GM23338 (cell line): ENCODE measurements around the gene REELD1. TPM values are rescaled to one million over a fixed set of nuclear protein-coding genes. Genes with fewer than 3 reads are reported as not detected.

Source experiments
- ATAC-seq: fragments of 200-7000 bp; cut with Tn5 transposase; 3 replicates; pipeline ENCODE4 v1.9.1; 2020
- DNase-seq: peaks from one replicate; pipeline ENCODE4 v3.0.0-alpha.2; 2015; ENCODE audit warnings: low spot score
- H2AFZ ChIP-seq: fragments of 200-600 bp; sonication (generic); 2 replicates; pipeline ENCODE4 v1.8.0; 2016; ENCODE audit warnings: antibody characterized with exemption, mild to moderate bottlenecking, moderate library complexity
- H3F3A ChIP-seq: fragments of 200-600 bp; sonication (generic); replicated peaks from 2 replicates; pipeline ENCODE4 v1.8.0; 2017; ENCODE audit warnings: antibody characterized with exemption, mixed run types, low read depth
- H3K27ac ChIP-seq: fragments of 200-600 bp; sonication (generic); 2 replicates; pipeline ENCODE4 v1.6.1; 2016; ENCODE audit warnings: low read depth
- H3K27me3 ChIP-seq: fragments of 200-600 bp; sonication (generic); 2 replicates; pipeline ENCODE4 v1.8.0; 2016; ENCODE audit warnings: mild to moderate bottlenecking, mixed run types, moderate library complexity; ENCODE audit not compliant: insufficient read depth
- H3K36me3 ChIP-seq: fragments of 200-600 bp; sonication (generic); 2 replicates; pipeline ENCODE4 v1.8.0; 2016; ENCODE audit warnings: mild to moderate bottlenecking; ENCODE audit not compliant: insufficient read depth
- H3K4me1 ChIP-seq: fragments of 200-600 bp; sonication (generic); 2 replicates; pipeline ENCODE4 v1.8.0; 2016; ENCODE audit warnings: mild to moderate bottlenecking, moderate library complexity; ENCODE audit not compliant: insufficient read depth
- H3K4me2 ChIP-seq: fragments of 200-600 bp; sonication (generic); 2 replicates; pipeline ENCODE4 v1.7.1; 2017; ENCODE audit warnings: mixed run types
- H3K4me3 ChIP-seq: fragments of 200-600 bp; sonication (generic); 2 replicates; pipeline ENCODE4 v1.6.1; 2016; ENCODE audit warnings: mixed run types
- H3K79me2 ChIP-seq: fragments of 200-600 bp; sonication (generic); replicated peaks from 2 replicates; pipeline ENCODE4 v1.8.0; 2017; ENCODE audit warnings: mild to moderate bottlenecking; ENCODE audit not compliant: insufficient read depth
- H3K9me2 ChIP-seq: fragments of 200-600 bp; sonication (generic); 2 replicates; pipeline ENCODE4 v1.8.0; 2017; ENCODE audit not compliant: insufficient read depth
- H4K20me1 ChIP-seq: fragments of 200-600 bp; sonication (generic); replicated peaks from 2 replicates; pipeline ENCODE4 v1.8.0; 2017; ENCODE audit warnings: mild to moderate bottlenecking; ENCODE audit not compliant: insufficient read depth
- H3K27ac Mint-ChIP-seq: 2 replicates; pipeline ENCODE4 v1.8.0; 2020; ENCODE audit warnings: inconsistent platforms, mild to moderate bottlenecking, moderate library complexity, mixed read lengths
- H3K27me3 Mint-ChIP-seq: 3 replicates; pipeline ENCODE4 v1.8.0; 2022; ENCODE audit warnings: low read depth, mild to moderate bottlenecking, moderate library complexity, mixed read lengths, inconsistent platforms; ENCODE audit not compliant: insufficient read depth, poor library complexity
- H3K36me3 Mint-ChIP-seq: 3 replicates; pipeline ENCODE4 v1.8.0; 2021; ENCODE audit warnings: low read depth, mild to moderate bottlenecking, inconsistent platforms, moderate library complexity, mixed read lengths
- H3K4me1 Mint-ChIP-seq: 3 replicates; pipeline ENCODE4 v1.8.0; 2020; ENCODE audit warnings: mild to moderate bottlenecking, inconsistent platforms, mixed read lengths
- H3K4me3 Mint-ChIP-seq: 3 replicates; pipeline ENCODE4 v1.8.0; 2021; ENCODE audit warnings: moderate library complexity, mild to moderate bottlenecking, inconsistent platforms, mixed read lengths
- H3K9me3 Mint-ChIP-seq: 3 replicates; pipeline ENCODE4 v1.8.0; 2020; ENCODE audit warnings: moderate library complexity, mild to moderate bottlenecking, inconsistent platforms, mixed read lengths
- CREB1 ChIP-seq: fragments of 250-450 bp; sonication (Bioruptor Pico); IDR thresholded peaks from 2 replicates; pipeline ENCODE4 v1.5.0; 2020; ENCODE audit warnings: low read depth, mild to moderate bottlenecking, moderate library complexity
- CTCF ChIP-seq, 2 experiments: fragments of 200-600 bp in 1 of 2; sonication (generic) in 1 of 2; conservative IDR thresholded peaks; 2 replicates each; pipeline versions ENCODE4 v1.5.1 to v1.6.1; 2016 to 2017; ENCODE audit warnings: antibody characterized with exemption in 2 of 2, low read depth in 2 of 2, mild to moderate bottlenecking in 2 of 2, moderate library complexity in 1 of 2
- ETS1 ChIP-seq: IDR thresholded peaks from 2 replicates; pipeline ENCODE4 v1.6.1; 2016; ENCODE audit warnings: antibody characterized with exemption
- EZH2 ChIP-seq: fragments of 200-600 bp; sonication (generic); IDR thresholded peaks from one replicate; pipeline ENCODE4 v1.8.0; 2017; ENCODE audit warnings: antibody characterized with exemption, mild to moderate bottlenecking, low read depth; ENCODE audit not compliant: unreplicated experiment
- JUNB ChIP-seq: IDR thresholded peaks from one replicate; pipeline ENCODE4 v1.6.1; 2016; ENCODE audit warnings: antibody characterized with exemption; ENCODE audit not compliant: unreplicated experiment
- NANOG ChIP-seq: IDR thresholded peaks from 2 replicates; pipeline ENCODE4 v1.6.1; 2016; ENCODE audit warnings: antibody characterized with exemption, borderline replicate concordance
- POLR2AphosphoS5 ChIP-seq: IDR thresholded peaks from 2 replicates; pipeline ENCODE4 v1.6.1; 2016; ENCODE audit warnings: antibody characterized with exemption, low read depth
- REST ChIP-seq: IDR thresholded peaks from one replicate; pipeline ENCODE4 v1.6.1; 2018; ENCODE audit warnings: antibody characterized with exemption; ENCODE audit not compliant: unreplicated experiment
- STAT1 ChIP-seq: IDR thresholded peaks from one replicate; pipeline ENCODE4 v1.6.1; 2016; ENCODE audit warnings: antibody characterized with exemption; ENCODE audit not compliant: unreplicated experiment
- ZNF114 ChIP-seq: fragments of 250-450 bp; sonication (Bioruptor Pico); IDR thresholded peaks from 2 replicates; pipeline ENCODE4 v1.5.0; 2020; ENCODE audit warnings: mild to moderate bottlenecking, moderate library complexity
- ZNF331 ChIP-seq: fragments of 250-450 bp; sonication (Bioruptor Pico); IDR thresholded peaks from 2 replicates; pipeline ENCODE4 v1.5.0; 2020; ENCODE audit warnings: low read depth, mild to moderate bottlenecking, moderate library complexity
- polyA plus RNA-seq: library from polyadenylated mRNA; unstranded; fragments of >200 nt; fragmentation: Nextera tagmentation; extraction: Ambion mirVana; gene quantifications from 2 replicates; pipeline ENCODE4 v1.2.1, GENCODE V29; 2016
- total RNA-seq: library from RNA; depleted of rRNA; stranded (reverse); fragments of >200 nt; shearing (Covaris generic); gene quantifications from 2 replicates; pipeline ENCODE4 v1.2.3, GENCODE V29; 2014

Gene REELD1
- total and polyA plus RNA-seq, 2 experiments from 2014 or later: 0.19 TPM; not detected in 1

GRCh38 chr4:146255463-146255862, 41.1 kb downstream of the REELD1 start (continued):
- TF ChIP-seq ETS1 (no peak), STAT1 (no peak), JUNB (no peak), ZNF114 (CRISPR knock-in tag) (no peak), REST (no peak)

- no peaks in the 10 kb centered on the region for H3K36me3 ChIP-seq
- Mint-ChIP-seq H3K9me3 (no peaks in the 10 kb centered on the region), H3K36me3 (no peaks in the 10 kb centered on the region), H3K27ac (no peak overlapping the region), H3K4me1 (no peaks in the 10 kb centered on the region), H3K27me3 (no peaks in the 10 kb centered on the region), H3K4me3 (no peak overlapping the region)
- no peaks in the 10 kb centered on the region for H3F3A ChIP-seq
- no peaks in the 10 kb centered on the region for H3K79me2 ChIP-seq
- H3K4me3 ChIP-seq: no peak overlapping the region
- H3K27me3 ChIP-seq: no peaks in the 10 kb centered on the region
- no peaks in the 10 kb centered on the region for H3K4me1 ChIP-seq
- no peak overlapping the region for H3K27ac ChIP-seq
- DNase-seq: no peak
- H3K9me2 ChIP-seq: no peaks in the 10 kb centered on the region
- H3K4me2 ChIP-seq: no peak overlapping the region
- H4K20me1 ChIP-seq: no peaks in the 10 kb centered on the region
- no peak overlapping the region for H2AFZ ChIP-seq
- no peak for ATAC-seq
- TF ChIP-seq POLR2AphosphoS5 (no peak), EZH2 (no peak), CREB1 (CRISPR knock-in tag) (no peak), ETS1 (no peak), JUNB (no peak), STAT1 (no peak), ZNF114 (CRISPR knock-in tag) (no peak), NANOG (no peak), REST (no peak), ZNF331 (no peak), CTCF (conservative IDR thresholded peaks at IDR 0.05; ENCODE audit: low read depth in 2 of 2) (no peak)
Measured at GRCh38 chr4:146255874-146256273, 41.5 kb downstream of the REELD1 start.
